HG03378 (cell line): ENCODE measurements around the gene GRM4.

Experiments
- ATAC-seq: cut with Tn5 transposase; IDR thresholded peaks from one replicate; pipeline ENCODE4 v1.9.1; 2021; ENCODE audit warnings: mild to moderate bottlenecking, moderate library complexity; ENCODE audit not compliant: unreplicated experiment

GRM4 gene

GRCh38 chr6:34143196-34143883, 2.5 kb downstream of the GRM4 start:
- no peak for ATAC-seq

- no peak for ATAC-seq
These were observed 3.6 kb downstream of the GRM4 start for GRCh38 chr6:34142061-34142998.

- ATAC-seq: no peak
These were observed 5.8 kb downstream of the GRM4 start for GRCh38 chr6:34140075-34140474.

GRCh38 chr6:34138914-34139510, 6.9 kb downstream of the GRM4 start:
- no peak for ATAC-seq

GRCh38 chr6:34138191-34138590, 7.7 kb downstream of the GRM4 start:
- ATAC-seq: no peak

GRCh38 chr6:34135541-34135940, 10.3 kb downstream of the GRM4 start:
- no peak for ATAC-seq

GRCh38 chr6:34132486-34133185, 13.3 kb downstream of the GRM4 start:
- ATAC-seq: no peak

GRCh38 chr6:34131326-34132290, 14.3 kb downstream of the GRM4 start:
- no peak for ATAC-seq

- no peak for ATAC-seq
These were observed 15.0 kb downstream of the GRM4 start for GRCh38 chr6:34130862-34131261.

- no peak for ATAC-seq
These were observed 16.1 kb downstream of the GRM4 start for GRCh38 chr6:34129753-34130152.

GRCh38 chr6:34128045-34128444, 17.8 kb downstream of the GRM4 start:
- ATAC-seq: no peak

- ATAC-seq: no peak
These were observed 19.5 kb downstream of the GRM4 start for GRCh38 chr6:34126419-34126818.

- ATAC-seq: no peak
These were observed 19.9 kb downstream of the GRM4 start for GRCh38 chr6:34125939-34126338.

- ATAC-seq: no peak
These were observed 24.8 kb downstream of the GRM4 start for GRCh38 chr6:34120953-34121675.

GRCh38 chr6:34115915-34116314, 30.0 kb downstream of the GRM4 start:
- no peak for ATAC-seq

GRCh38 chr6:34115403-34115795, 30.5 kb downstream of the GRM4 start:
- ATAC-seq: no peak

- no peak for ATAC-seq
These were observed 31.0 kb downstream of the GRM4 start for GRCh38 chr6:34114695-34115402.

GRCh38 chr6:34113532-34113931, 32.4 kb downstream of the GRM4 start:
- ATAC-seq: no peak

GRCh38 chr6:34112126-34112525, 33.8 kb downstream of the GRM4 start:
- no peak for ATAC-seq
